ENCODE results near the gene MNAT1.
"Not testable (repeated sequence)": the region's sequence is repeated elsewhere in the genome, so short reads cannot be mapped to it uniquely, and the experiment has no call there.

The MNAT1 gene

DNA sequence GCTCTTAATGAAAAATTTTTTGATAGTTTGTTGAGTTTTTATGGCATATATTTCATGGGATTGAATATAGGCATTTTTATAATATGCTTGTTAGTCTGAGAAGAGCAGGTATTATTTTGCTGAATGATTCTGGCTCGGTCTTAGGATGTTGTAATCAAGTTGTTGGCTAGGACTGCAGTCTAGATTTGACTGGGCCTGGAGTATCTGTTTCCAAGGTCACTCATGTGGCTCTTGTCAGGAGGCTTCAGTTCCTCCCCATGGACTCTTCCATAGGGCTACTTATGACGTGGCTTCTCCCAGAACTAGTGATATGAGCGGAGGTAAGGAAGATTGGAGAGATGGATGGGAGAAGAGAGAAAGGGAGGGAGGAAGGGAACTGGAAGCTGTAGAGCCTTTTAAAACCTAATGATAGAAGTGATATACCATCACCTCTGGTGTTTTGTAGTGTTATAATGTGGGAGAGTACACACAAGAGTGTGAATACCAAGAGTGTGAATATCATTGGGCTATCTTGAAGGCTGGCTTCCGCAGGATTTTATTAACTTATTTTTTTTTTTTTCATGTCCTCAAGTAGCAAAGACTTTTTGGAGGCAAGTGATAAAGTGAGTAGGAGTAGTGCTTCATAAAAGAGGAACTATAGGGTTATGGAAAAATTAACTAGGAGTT, 4.4 kb downstream of the MNAT1 start:
- DNase-seq (ENCODE audit: low read depth): no peak

GRCh38 chr14:60744566-60744965, 10.0 kb downstream of the MNAT1 start:
- no peak for DNase-seq (ENCODE audit: low read depth)

DNA sequence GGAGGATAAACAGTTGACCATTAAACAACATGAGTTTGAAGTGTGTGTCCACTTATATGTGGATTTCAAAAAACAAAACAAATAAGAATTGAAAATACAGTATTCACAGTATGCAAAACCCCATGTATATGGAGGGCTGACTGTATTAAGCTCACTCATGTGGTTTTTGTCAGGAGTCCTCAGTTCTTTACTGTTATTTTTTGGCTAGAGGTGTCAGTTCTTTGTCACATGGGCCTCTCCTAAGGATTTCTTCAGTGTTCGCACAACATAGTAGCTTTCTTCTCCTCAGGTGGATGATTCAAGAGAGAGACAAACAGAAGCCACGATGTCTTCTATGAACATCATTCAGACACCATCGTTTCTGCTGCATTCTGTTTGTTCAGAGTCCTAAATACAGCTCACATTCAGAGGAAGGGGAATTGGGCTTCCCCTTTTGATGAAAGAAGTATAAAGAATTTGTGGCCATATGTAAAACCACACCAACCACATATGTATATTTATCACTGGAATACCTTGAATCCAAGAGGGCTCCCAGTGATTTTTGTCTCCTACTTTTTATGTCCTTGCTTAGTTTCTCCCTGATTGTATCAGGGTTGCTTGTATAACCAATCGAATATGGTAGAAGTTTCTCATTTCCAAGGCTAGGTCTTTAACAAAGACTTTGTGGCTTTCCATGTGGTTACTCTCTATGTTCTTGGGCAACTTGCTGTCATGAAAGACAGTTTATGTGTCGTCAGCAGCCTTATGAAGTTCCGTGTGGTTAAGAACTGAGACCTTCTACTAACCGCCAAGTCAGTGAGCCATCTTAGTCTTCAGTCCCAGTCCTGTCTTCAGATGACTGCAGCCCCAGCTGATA, 18.9 kb downstream of the MNAT1 start:
- DNase-seq (ENCODE audit: low read depth): no peak

GRCh38 chr14:60756847-60757246, 22.3 kb downstream of the MNAT1 start:
- no peak for DNase-seq (ENCODE audit: low read depth)

- DNase-seq (ENCODE audit: low read depth): no peak
Measured at GRCh38 chr14:60757567-60758002, 23.0 kb downstream of the MNAT1 start.

- DNase-seq (ENCODE audit: low read depth): no peak
Measured at GRCh38 chr14:60758885-60759284, 24.3 kb downstream of the MNAT1 start.

DNA sequence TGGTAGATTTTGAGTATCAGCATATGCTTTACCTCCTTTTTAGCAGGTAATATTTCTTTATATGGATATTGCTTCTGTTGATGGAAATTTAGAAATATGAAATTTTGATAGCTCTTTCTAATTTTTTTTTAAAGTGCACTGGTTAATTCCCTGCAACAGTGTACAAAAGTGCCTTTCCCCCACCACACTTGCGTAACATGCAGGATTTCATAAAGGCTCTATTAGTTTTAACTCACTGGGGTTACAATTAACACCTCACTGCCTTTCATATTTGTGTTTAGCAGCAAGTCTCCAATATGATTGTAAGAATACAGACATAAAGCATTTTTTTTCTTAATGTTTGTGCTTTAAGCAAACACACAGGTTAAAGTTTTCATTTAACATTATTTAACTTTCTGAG, 25.6 kb downstream of the MNAT1 start:
- no peak for DNase-seq (ENCODE audit: low read depth)

- no peak for DNase-seq (ENCODE audit: low read depth)
Measured at GRCh38 chr14:60760644-60761364, 26.2 kb downstream of the MNAT1 start.

DNA sequence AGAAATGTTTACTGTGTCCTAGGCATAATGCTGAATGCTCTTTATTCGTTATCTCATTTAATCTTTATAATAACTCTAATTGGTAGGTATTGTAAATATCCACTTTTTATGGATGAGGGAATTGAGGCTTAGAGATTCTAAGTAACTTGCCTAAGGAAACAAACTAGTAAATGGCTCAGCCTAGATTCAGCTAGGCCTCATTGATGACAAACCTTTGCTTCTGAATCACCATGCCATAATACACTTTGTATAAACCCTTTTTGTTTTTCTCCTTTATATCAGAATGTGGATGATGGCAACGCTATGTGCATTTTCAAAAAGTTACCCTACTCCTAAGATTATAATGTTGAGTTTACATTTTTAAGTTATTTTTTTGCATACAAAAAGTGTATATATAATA, 34.0 kb downstream of the MNAT1 start:
- no peak for DNase-seq (ENCODE audit: low read depth)

- no peak for DNase-seq (ENCODE audit: low read depth)
Measured at GRCh38 chr14:60771117-60771516, 36.6 kb downstream of the MNAT1 start.

GRCh38 chr14:60773558-60773957, 39.0 kb downstream of the MNAT1 start:
- no peak for DNase-seq (ENCODE audit: low read depth)

DNA sequence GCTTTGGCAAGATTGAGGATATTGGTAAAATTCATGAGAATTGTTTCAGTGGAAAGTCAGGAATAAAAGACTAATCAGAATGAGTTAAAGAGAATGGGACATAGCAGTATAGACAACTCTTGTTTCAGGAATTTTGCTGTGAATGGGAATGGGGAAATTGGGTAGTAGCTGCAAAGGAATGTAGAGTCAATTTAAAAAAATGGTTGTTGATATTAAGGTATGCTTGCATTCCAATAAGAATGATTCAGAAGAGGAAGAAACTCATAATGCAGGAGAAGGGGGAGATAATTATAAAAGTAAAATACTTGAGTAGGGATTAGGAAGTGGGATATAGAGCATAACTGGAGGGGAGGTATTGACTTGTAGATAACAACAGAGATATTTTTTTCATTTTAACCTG, 40.7 kb downstream of the MNAT1 start:
- DNase-seq (ENCODE audit: low read depth): no peak

- no peak for DNase-seq (ENCODE audit: low read depth)
Measured at GRCh38 chr14:60777856-60778578, 43.5 kb downstream of the MNAT1 start.

GRCh38 chr14:60779745-60780514, 45.4 kb downstream of the MNAT1 start:
- not testable (repeated sequence) for DNase-seq (ENCODE audit: low read depth)

GRCh38 chr14:60780558-60780957, 46.0 kb downstream of the MNAT1 start:
- not testable (repeated sequence) for DNase-seq (ENCODE audit: low read depth)

DNA sequence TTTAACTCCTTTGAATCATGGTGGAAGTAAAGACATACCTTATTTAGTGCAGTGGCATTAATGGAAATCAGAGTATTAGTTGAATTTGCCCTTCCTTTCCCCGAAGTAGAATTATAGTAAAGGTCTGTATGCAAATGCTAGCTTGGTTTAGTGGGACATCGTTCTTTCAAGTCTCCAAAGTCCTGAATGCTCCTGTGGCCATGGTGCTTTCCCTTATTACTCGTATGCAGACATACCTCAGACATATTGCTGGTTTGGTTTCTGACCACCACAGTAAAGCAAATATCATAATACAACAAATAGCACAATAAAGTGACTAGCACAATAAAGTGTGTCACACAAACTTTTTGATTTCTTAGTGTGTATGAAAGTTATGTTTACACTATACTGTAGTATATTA, 52.3 kb downstream of the MNAT1 start:
- DNase-seq (ENCODE audit: low read depth): no peak

DNA sequence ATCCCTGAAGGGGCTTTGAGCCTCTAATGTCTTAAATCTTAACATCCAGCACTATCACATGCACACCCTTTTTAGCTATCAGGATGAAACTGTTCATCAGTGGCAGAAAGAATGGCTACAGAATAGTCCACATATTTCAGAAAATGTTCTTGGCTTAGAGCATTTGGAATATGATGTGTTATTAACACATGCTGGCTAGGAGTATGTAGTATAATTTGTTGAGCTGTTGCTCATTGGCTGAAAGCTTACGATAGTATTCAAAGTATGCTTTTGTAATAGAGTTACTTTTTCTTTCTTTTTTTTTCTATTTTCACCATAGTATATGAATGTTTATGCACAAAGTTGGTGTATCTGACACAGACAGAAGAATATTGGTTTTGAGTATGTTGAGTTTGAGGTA, 55.1 kb downstream of the MNAT1 start:
- no peak for DNase-seq (ENCODE audit: low read depth)

DNA sequence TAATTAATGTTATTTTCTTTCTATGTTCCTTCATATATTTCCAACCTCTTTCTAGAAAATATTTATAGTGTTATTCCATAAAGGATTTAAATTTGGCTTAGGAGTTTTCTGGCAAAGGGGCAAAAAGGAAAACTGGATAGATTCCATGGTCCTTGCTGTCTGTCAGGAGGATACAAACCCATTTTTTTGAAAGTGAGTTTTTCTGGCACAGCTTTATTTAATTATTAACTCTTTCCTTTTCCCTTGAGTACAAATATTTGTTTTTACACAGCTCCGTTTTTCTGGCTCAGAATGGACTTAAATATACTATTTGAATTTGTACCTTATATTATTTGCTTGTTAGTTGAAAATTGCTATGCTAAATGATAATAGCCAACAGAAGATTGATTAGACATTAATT, 56.3 kb downstream of the MNAT1 start:
- no peak for DNase-seq (ENCODE audit: low read depth)

DNA sequence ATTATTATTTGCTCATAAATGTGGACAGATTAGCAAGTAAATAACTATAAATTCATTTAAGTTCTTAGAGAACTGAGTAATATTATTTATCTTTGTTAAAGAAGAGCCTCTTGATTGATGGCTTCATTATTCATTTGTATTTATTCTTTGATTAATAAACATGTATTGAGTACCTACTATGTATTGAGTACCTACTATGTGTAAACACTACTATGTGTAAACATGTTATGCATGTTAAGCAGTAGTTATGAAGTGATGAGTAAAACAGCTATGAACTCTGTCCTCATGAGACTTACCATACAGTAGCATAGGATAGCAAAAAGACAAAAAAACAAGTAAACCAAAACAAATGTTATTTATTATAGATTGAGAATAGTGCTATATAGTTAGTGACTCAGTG, 61.9 kb downstream of the MNAT1 start:
- DNase-seq (ENCODE audit: low read depth): no peak

- DNase-seq (ENCODE audit: low read depth): no peak
Measured at GRCh38 chr14:60800409-60800808, 65.8 kb downstream of the MNAT1 start.

DNA sequence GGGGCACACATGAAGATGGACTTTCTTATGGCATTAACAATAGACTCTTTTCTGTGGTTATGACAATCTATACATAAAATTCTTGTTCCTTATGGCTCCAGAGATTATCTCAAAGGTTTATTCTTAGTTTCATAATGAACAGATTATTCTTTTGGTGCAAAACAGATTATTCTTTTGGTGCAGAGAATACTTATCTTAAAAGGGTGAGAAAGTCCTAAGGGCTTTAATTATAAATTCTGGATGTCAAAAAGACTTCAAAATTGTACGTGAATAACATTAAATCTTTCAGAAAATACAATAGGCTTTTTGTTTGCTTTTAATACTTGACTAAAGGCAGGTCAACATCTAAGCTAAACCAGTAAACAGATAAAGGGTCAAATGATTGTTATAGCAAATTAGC, 69.3 kb downstream of the MNAT1 start:
- no peak for DNase-seq (ENCODE audit: low read depth)
